Measurements from ENCODE around the gene RBPMS2. TPM values are rescaled to one million over a fixed set of nuclear protein-coding genes. Genes with fewer than 3 reads are reported as not detected.
"Not testable (repeated sequence)": the region's sequence is repeated elsewhere in the genome, so short reads cannot be mapped to it uniquely, and the experiment has no call there.

Gene RBPMS2
- total and polyA plus RNA-seq, 2 donors (not counting 3 experiments of a cell fraction or from before 2014, with no cell fraction given), result 2.3 to 7.8 TPM

- Histone ChIP-seq H3K79me2 (ENCODE audit: control insufficient read depth, insufficient read depth, low read length) (no peaks in the 10 kb centered on the region), H3K9me3 (replicated peaks; ENCODE audit: control insufficient read depth, insufficient read depth, low read length) (no peaks in the 10 kb centered on the region), H3K4me2 (ENCODE audit: insufficient read depth, low read length) (no peak overlapping the region), H3K27ac (ENCODE audit: insufficient read depth, low read depth, low read length) (no peak overlapping the region), H4K20me1 (replicated peaks; ENCODE audit: control insufficient read depth, extremely low read depth, insufficient read depth, low read length) (no peaks in the 10 kb centered on the region), H3K4me3 (replicated peaks in 1 of 3; ENCODE audit: insufficient read depth in 1 of 3, low read depth in 1 of 3, low read length in 3 of 3) (no peak overlapping the region), H3K4me1 (ENCODE audit: control insufficient read depth, extremely low read depth, insufficient read depth, low read length) (no peaks in the 10 kb centered on the region), H3K9me1 (replicated peaks; ENCODE audit: control insufficient read depth, extremely low read depth, insufficient read depth, low read length) (no peaks in the 10 kb centered on the region), H3K36me3 (ENCODE audit: control insufficient read depth in 2 of 2, extremely low read depth in 1 of 2, insufficient read depth in 2 of 2, low read length in 2 of 2) (no peaks in the 10 kb centered on the region), H2AFZ (ENCODE audit: low read depth, low read length) (no peak overlapping the region), H3K9ac (replicated peaks; ENCODE audit: extremely low read depth, insufficient read depth, low read length) (no peak overlapping the region), H3K27me3 (ENCODE audit: control insufficient read depth in 2 of 2, insufficient read depth in 2 of 2, low read length in 2 of 2) (no peaks in the 10 kb centered on the region)
- intact Hi-C loops (cut with micrococcal nuclease), result no loop called here
- DNase-seq (ENCODE audit: low read depth, low spot score) (no peak), FAIRE-seq (no peak)
- dilution Hi-C loops (cut with MboI; ENCODE audit: extremely low pct_ligation_motif_present, low sequenced_read_pairs), result no loop called here
- TF ChIP-seq EZH2 (IDR thresholded peaks at IDR 0.05; ENCODE audit: borderline replicate concordance, low read depth, low read length, severe bottlenecking), result no peak
- no peak for TF ChIP-seq GATA2 (IDR thresholded peaks at IDR 0.05; ENCODE audit: insufficient read depth, insufficient read length, low read depth, low read length)
- TF ChIP-seq MAX (IDR thresholded peaks at IDR 0.05; ENCODE audit: insufficient read depth, insufficient read length), result no peak
- no peak for TF ChIP-seq MYC (IDR thresholded peaks at IDR 0.05; ENCODE audit: low read depth, low read length)
- TF ChIP-seq JUN (IDR thresholded peaks at IDR 0.05; ENCODE audit: borderline replicate concordance, insufficient read depth, insufficient read length, low read depth), result no peak
- TF ChIP-seq FOS (IDR thresholded peaks at IDR 0.05; ENCODE audit: borderline replicate concordance, insufficient read depth, low read length), result no peak
- no peak for TF ChIP-seq CTCF (IDR thresholded peaks at IDR 0.05; ENCODE audit: extremely low read depth in 1 of 2, insufficient read depth in 1 of 2, low read depth in 1 of 2, low read length in 2 of 2)
- no peak for TF ChIP-seq POLR2A (IDR thresholded peaks at IDR 0.05; ENCODE audit: low read depth, low read length)
- TF ChIP-seq POLR2AphosphoS5 (IDR thresholded peaks at IDR 0.05; ENCODE audit: insufficient read depth, low read depth, low read length), result no peak
- BruUV-seq (replicated peaks), result no TSS peak
- ChIA-PET POLR2A (no interaction called here), CTCF (interaction anchor here (1.8 to 1.9 kb wide), 2 partner anchors 14 to 67 kb away, joined by 5 to 12 read pairs; no protein-coding TSS in a partner anchor)
Measured at GRCh38 chr15:64742385-64742784, 33.0 kb downstream of the RBPMS2 start.

GRCh38 chr15:64741708-64742107 lies 33.7 kb downstream of the RBPMS2 start:
- H3K79me2 ChIP-seq (ENCODE audit: control insufficient read depth, insufficient read depth, low read length); intact Hi-C loops (cut with micrococcal nuclease); H2AFZ ChIP-seq (ENCODE audit: low read depth, low read length); H3K4me3 ChIP-seq (replicated peaks in 1 of 3; ENCODE audit: insufficient read depth in 1 of 3, low read depth in 1 of 3, low read length in 3 of 3); BruUV-seq (replicated peaks); H3K36me3 ChIP-seq (ENCODE audit: control insufficient read depth in 2 of 2, extremely low read depth in 1 of 2, insufficient read depth in 2 of 2, low read length in 2 of 2); dilution Hi-C loops (cut with MboI; ENCODE audit: extremely low pct_ligation_motif_present, low sequenced_read_pairs); FAIRE-seq; H3K4me2 ChIP-seq (ENCODE audit: insufficient read depth, low read length); H3K27me3 ChIP-seq (ENCODE audit: control insufficient read depth in 2 of 2, insufficient read depth in 2 of 2, low read length in 2 of 2); DNase-seq (ENCODE audit: low read depth, low spot score); H3K27ac ChIP-seq (ENCODE audit: insufficient read depth, low read depth, low read length); H3K9ac ChIP-seq (replicated peaks; ENCODE audit: extremely low read depth, insufficient read depth, low read length); H4K20me1 ChIP-seq (replicated peaks; ENCODE audit: control insufficient read depth, extremely low read depth, insufficient read depth, low read length); POLR2A ChIA-PET; H3K9me3 ChIP-seq (replicated peaks; ENCODE audit: control insufficient read depth, insufficient read depth, low read length); H3K9me1 ChIP-seq (replicated peaks; ENCODE audit: control insufficient read depth, extremely low read depth, insufficient read depth, low read length); H3K4me1 ChIP-seq (ENCODE audit: control insufficient read depth, extremely low read depth, insufficient read depth, low read length): not testable (repeated sequence)
- CTCF ChIA-PET, result interaction anchor here (1.8 to 1.9 kb wide), 2 partner anchors 13 to 68 kb away, joined by 5 to 12 read pairs; no protein-coding TSS in a partner anchor

All from endothelial cell of umbilical vein (primary cell).